Breast epithelium (tissue), 3 donors: ENCODE data around the gene SH3GL3.
A peak's percentile ranks its signal among the peaks of the same experiment; 100 is the strongest.

Experiments
- CTCF ChIP-seq, 3 donors: fragments of 450-650 bp; IDR thresholded peaks; one replicate each; pipeline ENCODE4 v1.5.1; 2016 to 2017; ENCODE audit warnings: antibody characterized with exemption in 3 of 3, mild to moderate bottlenecking in 3 of 3, moderate library complexity in 3 of 3
- POLR2A ChIP-seq: fragments of 450-650 bp; IDR thresholded peaks from one replicate; pipeline ENCODE4 v1.6.1; 2016; ENCODE audit warnings: antibody characterized with exemption, mild to moderate bottlenecking, moderate library complexity
- POLR2AphosphoS5 ChIP-seq, 3 donors: sonication (generic); formaldehyde crosslinking; IDR thresholded peaks; one replicate each; pipeline ENCODE4 v1.6.1; 2017; ENCODE audit warnings: antibody characterized with exemption in 3 of 3

GRCh38 chr15:83565553-83566159, 118.5 kb downstream of the SH3GL3 start:
- TF ChIP-seq CTCF (IDR thresholded peaks at IDR 0.05) = peak in 2 of 3 donors; percentile 46 to 49
- TF ChIP-seq POLR2A = no peak
- no peak for TF ChIP-seq POLR2AphosphoS5 (IDR thresholded peaks at IDR 0.05)
